ENCODE data around the gene BABAM2. TPM values are rescaled to one million over a fixed set of nuclear protein-coding genes. Genes with fewer than 3 reads are reported as not detected.
A peak's percentile ranks its signal among the peaks of the same experiment; 100 is the strongest.

The BABAM2 gene
- polyA plus RNA-seq, 4 donors, result 43.6 to 58.2 (median 51.3) TPM

DNA sequence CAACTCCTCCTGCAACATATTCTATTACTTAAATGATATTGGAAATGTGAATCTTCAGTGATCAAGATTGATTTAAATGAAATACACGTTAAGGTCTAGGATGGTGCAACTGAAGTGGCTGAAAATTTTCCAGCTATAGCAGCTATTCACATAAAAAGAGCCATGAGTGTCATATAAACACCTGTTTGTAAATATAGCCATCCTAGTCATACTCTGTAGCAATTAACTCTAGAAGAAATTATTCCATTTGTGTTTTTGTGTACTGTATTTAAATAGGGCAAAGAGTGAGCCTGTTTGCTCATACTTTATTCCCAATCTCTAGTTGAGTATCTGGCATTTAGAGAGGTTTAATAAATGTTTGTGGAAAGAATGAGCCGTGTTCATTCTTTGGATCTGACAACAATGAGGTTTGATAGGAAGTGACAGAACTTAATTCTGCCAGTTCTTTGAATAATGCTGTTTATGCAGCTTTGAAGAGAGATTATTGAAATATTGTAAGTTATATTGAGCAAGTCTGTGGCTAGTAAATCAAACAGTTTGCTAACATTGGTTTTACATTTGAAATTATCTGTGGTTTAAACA lies 49.7 kb downstream of the BABAM2 start:
- no peak for DNase-seq (ENCODE audit: low read depth in 4 of 4, low spot score in 2 of 4)

- no peak for DNase-seq (ENCODE audit: low read depth in 4 of 4, low spot score in 2 of 4)
Measured at GRCh38 chr2:27940982-27941381, 50.5 kb downstream of the BABAM2 start.

DNA sequence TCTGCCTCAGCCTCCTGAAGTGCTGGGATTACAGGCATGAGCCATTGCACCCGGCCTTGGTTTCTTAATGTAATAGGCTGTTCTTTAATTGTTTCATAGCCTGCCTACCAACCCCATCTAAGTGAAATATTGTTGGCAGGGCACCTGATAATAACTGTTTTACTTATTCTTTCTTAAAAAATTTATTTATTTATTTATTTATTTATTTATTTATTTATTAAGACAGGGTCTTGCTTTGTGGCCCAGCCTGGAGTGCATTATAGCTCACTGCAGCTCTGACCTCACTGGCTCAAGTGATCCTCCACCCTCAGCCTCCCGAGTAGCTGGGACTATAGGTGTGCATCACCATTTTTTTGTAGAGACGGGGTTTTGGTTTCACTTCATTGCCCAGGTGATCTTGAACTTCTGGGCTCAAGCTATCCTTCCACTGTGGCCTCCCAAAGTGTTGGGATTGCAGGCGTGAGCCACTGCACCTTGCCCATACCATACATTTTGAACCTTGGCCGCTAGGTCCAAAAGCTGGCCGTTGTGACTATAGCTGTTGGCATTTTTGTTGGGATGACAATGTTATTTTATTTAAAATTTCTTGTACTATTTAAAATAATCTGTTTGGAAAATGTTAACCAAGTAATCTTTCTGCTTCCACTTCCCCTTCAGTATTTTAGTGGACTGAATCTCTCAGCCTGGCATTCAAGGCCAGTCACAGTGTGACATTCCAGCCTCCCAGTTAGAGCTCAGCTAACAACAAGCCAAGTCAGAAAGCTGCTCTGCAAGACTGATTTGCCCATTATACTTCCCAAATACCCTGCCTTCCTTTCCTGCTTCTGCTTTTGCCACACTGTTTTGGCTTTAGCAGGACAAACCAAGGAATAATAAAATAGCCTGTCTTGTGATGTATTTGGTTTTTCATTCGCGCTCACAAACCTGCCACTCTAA lies 52.4 kb downstream of the BABAM2 start:
- no peak for DNase-seq (ENCODE audit: low read depth in 4 of 4, low spot score in 2 of 4)

- DNase-seq (ENCODE audit: low read depth in 4 of 4, low spot score in 2 of 4), result no peak
Measured at GRCh38 chr2:27946530-27947060, 56.1 kb downstream of the BABAM2 start.

DNA sequence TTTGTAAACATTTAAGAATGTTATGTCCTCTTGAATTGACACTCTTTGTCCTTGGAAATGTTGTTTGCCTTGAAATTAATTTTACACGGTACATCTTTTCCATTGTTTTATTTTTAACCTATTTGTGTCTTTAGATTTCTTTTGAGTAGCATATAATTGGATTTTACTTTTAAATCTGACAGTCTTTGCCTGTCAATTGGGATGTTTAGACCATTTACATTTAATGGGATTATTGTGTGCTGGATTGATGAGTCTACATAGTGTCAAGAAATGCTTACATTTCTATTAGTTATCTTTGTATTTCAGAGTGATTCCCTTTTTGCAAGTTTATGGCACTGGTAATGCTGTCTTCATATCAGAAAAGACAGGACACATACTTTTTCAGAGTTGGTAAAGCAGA lies 61.5 kb downstream of the BABAM2 start:
- DNase-seq (ENCODE audit: low read depth in 4 of 4, low spot score in 2 of 4), result no peak

- DNase-seq (ENCODE audit: low read depth in 4 of 4, low spot score in 2 of 4), result no peak
Measured at GRCh38 chr2:27953077-27953476, 62.5 kb downstream of the BABAM2 start.

- no peak for DNase-seq (ENCODE audit: low read depth in 4 of 4, low spot score in 2 of 4)
Measured at GRCh38 chr2:27954221-27954673, 63.7 kb downstream of the BABAM2 start.

- DNase-seq (ENCODE audit: low read depth in 4 of 4, low spot score in 2 of 4), result peak in 1 of 4 donors; percentile 21
Measured at GRCh38 chr2:27954771-27955383, 64.3 kb downstream of the BABAM2 start.

DNA sequence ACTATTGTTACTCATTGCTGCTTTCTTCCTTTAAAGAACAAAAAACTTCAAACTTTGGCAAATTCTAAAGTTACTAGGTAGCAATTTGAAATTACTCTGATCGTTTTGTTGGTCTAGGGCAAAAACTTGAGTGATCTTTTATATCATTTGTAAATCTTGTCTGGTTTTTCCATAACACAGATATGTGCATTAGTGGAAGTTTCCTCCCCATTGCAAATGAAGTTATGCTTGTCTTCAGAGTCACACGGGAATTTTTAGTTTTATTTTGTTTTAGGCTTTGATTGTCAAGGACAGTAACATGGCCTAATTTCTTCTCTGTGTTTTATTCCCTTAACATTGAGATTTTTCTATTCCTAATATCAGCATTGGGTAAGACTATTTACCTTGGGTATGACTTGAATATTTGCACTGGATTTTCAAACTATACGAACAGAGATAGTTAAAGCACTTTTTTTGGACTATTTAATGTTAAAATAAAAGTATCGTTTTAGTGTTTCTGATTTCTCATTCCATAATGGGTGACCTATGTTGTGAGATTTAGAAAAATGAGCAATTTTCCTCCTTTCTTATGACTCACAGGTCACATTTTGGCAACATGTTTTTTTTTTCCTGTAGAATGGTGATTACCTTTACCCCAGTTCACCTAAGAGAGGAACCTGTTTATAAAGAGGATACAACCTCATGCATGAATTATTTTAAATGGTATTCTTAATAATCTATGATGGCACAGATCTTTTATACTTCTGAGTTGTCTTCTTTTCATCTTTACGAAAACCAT lies 65.0 kb downstream of the BABAM2 start:
- DNase-seq (ENCODE audit: low read depth in 4 of 4, low spot score in 2 of 4), result no peak

GRCh38 chr2:27956888-27957287 lies 66.4 kb downstream of the BABAM2 start:
- no peak for DNase-seq (ENCODE audit: low read depth in 4 of 4, low spot score in 2 of 4)

DNA sequence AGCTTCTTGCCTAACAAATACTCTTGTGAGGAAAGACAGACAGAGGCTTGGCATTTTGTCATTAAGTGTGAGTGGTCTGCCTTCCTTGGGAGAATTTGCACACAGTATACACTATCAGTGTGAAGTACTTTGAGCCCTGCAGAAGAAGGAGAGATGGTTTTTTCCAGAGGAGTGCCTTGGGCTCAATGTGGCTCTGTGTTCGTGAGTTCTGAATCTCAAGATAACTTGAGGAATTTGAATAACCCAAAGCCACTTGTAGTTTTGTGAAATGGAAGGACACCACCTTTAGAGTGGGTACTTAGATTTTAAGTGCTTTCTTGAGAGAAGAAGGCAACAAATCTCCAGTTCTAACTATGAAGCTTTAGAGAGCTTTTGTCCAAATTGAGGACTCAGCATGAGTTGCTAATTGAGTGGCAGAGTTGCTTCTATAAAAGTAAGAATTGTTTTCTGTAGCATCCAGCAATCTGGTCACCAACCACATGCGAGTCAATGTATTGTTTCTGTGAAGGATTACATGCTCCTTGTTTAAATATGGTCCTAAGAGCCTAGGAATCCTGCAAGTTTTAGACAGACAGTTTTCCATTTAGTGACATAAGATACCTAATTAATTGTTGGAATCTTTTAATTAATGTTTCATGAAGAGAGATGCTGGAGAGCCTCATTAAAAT lies 68.3 kb downstream of the BABAM2 start:
- no peak for DNase-seq (ENCODE audit: low read depth in 4 of 4, low spot score in 2 of 4)

DNA sequence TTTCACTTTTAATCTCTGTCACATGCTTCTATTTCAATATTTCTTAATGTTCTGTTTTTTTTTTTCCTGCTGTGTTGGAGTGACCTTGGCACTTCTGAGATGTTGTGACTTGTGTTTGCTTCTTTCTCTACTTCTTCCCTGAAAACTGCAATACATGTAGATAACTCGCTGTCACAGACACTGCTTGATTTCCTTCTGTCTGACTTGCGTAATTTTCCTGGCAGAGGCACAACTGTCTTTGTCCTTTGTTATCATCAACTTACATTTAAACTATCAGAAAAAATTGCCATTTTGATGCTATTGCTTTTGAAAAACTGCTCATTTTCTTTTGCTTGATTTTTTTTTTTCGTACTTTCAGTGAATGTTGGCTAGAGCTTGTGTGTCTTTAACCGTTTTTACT lies 69.0 kb downstream of the BABAM2 start:
- no peak for DNase-seq (ENCODE audit: low read depth in 4 of 4, low spot score in 2 of 4)

GRCh38 chr2:27960237-27960912 lies 69.8 kb downstream of the BABAM2 start:
- no peak for DNase-seq (ENCODE audit: low read depth in 4 of 4, low spot score in 2 of 4)

DNA sequence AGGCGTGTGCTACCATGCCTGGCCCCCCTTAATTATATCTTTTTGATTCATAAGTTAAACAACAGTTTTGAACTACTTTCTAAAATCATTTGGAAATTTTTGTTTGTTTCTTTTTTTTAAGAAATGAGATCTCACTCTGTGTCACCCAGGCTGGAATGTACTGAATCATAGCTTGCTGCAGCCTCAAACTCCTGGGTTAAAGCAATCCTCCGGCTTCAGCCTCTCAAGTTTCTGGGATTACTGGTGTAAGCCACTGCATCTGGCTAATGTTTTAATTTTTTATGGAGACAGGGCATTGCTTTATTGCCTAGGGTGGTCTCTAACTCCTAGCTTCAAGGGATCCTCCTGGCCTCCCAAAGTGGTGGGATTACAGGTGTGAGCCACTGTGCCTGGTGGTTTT lies 71.5 kb downstream of the BABAM2 start:
- DNase-seq (ENCODE audit: low read depth in 4 of 4, low spot score in 2 of 4), result no peak

GRCh38 chr2:27963472-27963871 lies 72.9 kb downstream of the BABAM2 start:
- no peak for DNase-seq (ENCODE audit: low read depth in 4 of 4, low spot score in 2 of 4)

DNA sequence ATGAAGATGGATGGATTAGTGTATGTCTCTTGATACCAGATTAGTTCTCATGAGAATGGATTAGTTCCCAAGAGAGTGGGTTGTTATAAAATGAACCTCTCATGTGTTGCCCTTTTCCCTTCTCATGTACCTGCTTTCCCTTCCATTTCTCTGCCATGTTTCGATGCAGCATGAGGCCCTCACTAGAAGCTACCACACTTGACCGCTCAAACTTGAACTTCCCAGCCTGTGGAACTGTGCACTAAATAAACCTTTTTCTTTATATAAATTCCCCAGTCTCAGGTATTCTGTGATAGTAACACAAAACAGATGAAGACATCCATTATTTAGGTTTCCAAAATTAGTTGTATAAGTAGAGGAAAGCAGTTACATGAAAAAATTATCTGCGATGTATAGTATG lies 73.5 kb downstream of the BABAM2 start:
- DNase-seq (ENCODE audit: low read depth in 4 of 4, low spot score in 2 of 4), result no peak

- no peak for DNase-seq (ENCODE audit: low read depth in 4 of 4, low spot score in 2 of 4)
Measured at GRCh38 chr2:27965841-27966240, 75.3 kb downstream of the BABAM2 start.

DNA sequence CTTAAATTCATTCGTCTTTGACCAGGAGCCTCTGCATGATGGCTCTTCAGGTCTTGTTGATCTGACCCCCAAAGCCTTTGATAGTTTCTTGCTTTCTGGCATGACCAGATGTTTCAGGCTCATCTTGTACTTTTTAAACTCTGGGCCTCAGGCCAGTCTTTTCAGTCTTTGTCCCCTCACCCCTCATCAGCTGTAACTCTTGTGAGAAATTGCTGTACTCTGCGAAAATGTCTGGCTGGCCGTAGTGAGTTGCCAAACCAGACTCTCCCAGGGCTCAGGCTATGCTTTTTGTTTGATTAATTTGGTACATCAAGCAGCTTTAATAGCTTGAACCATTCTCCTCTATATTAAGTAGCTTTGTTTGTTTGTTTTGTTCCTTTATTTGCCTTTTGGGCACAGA lies 75.9 kb downstream of the BABAM2 start:
- DNase-seq (ENCODE audit: low read depth in 4 of 4, low spot score in 2 of 4), result no peak

GRCh38 chr2:27967076-27967475 lies 76.5 kb downstream of the BABAM2 start:
- no peak for DNase-seq (ENCODE audit: low read depth in 4 of 4, low spot score in 2 of 4)

Measured in left renal cortex interstitium (tissue), 4 donors.